Activated CD4-positive, alpha-beta T cell treated with anti-CD3 and anti-CD28 coated beads, Interleukin-2, amount 50 U/mL, for 16 hours (primary cell): ENCODE measurements around the gene PACS2.

ENCODE experiments used
- DNase-seq: peaks from one replicate; pipeline ENCODE4 v3.0.0-alpha.2; 2020

The PACS2 gene

GRCh38 chr14:105411985-105412770, 97.6 kb downstream of the PACS2 start:
- no peak for DNase-seq

GRCh38 chr14:105412771-105413543, 98.4 kb downstream of the PACS2 start:
- DNase-seq = no peak

DNA sequence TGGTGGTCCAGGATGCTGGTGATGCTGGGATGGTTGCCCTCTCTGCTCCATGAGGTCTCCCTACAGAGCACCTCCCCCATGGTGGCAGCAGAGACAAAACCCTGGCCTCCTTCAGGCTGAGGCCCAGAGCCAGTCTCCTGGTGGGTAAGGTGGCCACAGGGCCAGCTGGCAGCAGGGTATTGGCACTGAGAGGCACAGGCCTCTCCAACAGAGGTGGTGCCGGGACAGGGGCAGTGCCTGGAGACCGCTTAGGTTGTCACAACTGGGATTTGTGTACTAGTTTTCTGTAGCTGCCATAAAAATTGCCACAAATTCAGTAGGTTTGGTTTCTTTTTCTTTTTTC, 99.0 kb downstream of the PACS2 start:
- no peak for DNase-seq

DNA sequence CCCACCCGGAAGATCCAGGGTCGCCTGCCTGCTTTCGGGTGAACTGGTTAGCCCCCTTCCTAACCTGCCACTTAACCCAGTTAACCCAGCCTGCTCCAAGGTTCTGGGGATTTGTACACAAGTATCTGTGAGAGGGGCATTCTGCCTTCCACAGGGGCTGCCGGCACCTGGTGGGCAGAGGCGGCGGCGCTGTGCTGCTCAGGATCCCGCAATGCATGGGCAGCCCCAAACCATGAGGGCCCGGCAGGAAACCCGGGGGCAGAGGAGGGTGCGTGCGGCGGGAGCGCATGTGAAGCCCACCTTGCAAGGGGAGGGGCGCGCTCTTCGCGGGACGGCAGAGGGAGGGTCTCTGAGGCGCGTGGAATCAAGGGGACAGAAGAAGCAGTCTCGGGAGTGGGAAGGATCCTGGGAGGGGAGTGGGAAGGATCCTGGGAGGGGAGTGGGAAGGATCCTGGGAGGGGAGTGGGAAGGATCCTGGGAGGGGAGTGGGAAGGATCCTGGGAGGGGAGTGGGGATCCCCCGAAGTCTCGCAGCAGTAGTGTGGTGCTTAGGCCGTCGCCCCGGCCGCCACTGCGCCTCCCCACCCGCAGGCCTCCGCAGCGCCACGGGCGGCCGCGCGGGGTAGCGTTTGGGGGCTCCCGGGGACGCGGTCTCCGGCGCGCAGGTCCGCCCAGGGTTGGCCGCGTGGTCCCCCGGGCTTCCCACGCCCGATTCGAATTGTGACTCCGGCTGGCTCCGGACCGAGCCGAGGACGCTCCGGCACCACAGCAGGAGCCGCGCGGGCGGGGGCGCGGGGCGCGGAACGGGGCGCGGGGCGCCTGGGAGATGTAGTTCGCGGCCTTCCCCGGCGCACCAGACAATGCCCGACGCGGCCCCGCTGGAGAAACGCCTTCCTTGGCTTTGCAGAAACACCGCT, 100.2 kb downstream of the PACS2 start:
- DNase-seq = peak; percentile 58

DNA sequence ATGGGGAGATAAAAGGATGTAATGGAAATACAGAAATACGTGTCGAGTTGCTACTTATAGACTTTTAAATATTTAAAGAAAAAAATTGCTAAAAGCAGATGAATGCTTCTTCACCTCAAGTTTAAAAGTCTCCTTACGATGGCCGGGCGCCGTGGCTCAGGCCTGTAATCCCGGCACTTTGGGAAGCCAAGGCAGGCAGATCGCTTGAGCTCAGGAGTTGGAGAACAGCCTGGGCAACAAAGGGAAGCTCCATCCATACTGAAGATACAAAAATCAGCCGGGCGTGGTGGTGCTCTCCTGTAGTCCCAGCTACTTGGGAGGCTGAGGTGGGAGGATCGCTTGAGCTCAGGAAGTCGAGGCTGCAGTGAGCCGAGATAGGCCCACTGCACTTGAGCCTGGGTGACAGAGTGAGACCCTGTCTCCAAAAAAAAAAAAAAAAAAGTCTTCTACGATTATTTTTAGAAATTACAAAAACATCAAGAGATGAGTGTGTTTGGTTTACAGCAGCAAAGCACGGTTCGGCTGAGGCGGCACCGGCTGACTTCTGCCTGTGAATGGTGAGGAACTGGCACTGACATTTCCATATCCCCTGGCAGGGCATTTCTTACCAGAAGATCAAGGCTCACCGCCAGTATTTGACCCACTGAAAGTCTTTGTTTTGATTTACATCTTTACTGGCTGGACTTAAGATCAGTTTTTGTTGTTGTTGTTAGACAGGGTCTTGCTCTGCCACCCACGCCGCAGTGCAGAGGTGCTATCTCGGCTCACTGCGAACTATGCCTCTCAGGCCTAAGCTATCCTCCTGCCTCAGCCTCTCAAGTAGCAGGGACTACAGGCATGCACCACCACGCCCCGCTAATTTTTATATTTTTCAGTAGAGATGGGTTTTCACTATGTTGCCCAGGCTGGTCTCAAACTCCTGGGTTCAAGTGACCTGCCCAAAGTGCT, 101.2 kb downstream of the PACS2 start:
- no peak for DNase-seq

DNA sequence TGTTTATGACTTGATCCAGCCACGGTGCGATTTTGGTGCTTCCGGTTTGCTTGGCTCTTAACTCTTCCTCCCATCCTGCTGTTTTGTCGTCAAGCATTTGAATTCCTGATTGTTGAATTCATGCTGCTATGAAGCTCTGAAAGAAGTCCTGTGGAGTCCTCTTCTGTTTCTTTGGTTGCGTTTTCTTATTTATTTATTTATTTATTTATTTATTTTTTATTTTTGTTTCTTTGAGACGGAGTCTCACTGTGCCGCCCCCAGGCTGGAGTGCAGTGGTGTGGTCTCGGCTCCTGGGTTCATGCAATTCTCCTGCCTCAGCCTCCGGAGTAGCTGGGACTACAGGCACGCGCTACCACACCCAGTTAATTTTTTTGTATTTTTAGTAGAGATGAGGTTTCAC, 102.1 kb downstream of the PACS2 start:
- no peak for DNase-seq

- DNase-seq = no peak
Observed at GRCh38 chr14:105417690-105418121, 103.2 kb downstream of the PACS2 start.

DNA sequence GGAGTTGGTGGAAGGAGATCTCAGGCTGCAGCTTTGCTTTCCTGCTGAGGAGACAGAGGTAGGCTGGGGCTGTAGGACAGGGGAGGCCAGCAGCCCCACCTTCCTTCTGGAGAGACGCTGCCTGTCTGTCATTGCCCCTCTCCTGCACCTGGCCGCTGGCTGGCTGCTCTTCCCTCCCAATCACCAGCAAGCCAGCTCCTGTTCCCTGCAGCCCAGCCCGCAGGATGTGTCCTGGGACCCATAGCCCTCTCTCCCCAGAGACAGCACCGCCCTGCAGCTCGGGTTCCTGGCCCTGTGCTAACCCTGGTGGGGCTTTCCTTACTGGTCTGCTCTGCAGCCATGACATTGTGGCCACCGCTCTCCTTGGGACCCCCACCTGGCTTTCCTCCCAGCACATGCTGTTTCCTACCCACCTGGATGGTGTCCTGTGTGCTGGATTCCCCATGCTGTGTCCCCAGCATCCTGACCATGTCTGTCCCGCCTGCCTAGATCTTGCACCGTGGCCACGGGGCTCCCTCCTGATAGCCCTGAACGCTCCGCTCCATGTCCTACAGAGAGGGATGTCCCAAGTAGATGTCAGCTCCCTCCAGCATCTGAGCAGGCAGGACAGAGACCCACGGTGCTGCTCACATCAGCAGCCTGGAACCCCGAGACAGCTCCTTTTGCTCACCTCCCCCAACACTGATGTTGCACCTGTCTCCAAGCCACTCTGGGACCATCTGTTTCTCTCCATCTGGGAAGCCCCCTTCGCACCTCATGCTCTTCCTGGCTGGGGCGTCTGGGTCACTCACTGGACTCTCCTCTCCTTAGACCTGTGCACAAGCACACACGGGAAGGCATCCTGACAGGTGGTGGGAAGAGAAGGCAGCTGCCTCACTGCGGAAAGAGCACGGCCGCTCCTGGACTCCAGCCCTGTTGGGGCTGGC, 104.0 kb downstream of the PACS2 start:
- no peak for DNase-seq

GRCh38 chr14:105419195-105420091, 104.9 kb downstream of the PACS2 start, which contains the start of gene MTA1:
Gene MTA1 (plus strand): TSS chr14:105419827. CDS start chr14:105420036, 209 bp downstream.
- DNase-seq = peak; percentile 30

DNA sequence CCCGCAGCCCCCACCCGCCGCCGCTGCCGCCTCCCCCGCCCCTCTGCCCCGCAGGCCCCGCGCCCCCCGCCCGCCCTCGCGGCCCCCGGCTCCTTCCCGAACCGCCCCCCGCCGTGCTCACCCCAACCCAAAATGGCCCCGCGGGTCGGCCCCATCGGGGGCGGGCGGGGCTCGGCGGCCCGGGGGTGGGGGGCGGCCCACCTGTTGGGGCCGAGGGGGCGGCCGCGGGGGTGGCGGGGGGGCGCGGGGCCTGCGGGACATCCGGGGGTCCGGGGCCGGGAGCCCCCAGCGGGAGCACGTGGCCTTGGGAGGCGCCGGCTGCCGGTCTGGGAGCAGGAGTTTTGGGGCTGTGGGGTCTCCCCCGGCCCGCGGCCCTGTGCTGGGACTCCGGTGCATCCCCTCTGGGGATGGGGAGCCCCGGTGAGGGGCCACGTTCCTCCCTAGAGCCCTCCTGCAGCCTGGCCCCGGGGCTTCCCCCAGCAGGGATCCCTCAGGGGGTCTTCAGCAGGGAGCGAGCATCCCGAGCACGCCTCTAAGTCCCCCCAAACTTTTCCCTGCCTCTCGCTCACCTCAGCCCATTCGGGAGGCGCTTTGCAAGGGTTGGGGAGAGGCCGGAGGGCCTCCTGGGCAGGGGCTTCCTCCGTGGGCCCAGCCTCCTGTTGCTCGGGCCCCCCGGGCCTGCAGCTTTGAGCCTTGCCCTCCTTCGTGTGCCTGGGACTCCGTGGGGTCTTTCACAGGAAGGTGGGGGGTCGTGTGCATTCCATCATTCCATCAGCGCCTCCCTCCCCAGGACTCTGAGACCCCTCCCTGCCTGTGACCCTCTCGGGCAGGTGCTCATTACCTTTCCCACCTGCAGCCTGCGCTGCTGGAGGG, 105.8 kb downstream of the PACS2 start:
- no peak for DNase-seq

DNA sequence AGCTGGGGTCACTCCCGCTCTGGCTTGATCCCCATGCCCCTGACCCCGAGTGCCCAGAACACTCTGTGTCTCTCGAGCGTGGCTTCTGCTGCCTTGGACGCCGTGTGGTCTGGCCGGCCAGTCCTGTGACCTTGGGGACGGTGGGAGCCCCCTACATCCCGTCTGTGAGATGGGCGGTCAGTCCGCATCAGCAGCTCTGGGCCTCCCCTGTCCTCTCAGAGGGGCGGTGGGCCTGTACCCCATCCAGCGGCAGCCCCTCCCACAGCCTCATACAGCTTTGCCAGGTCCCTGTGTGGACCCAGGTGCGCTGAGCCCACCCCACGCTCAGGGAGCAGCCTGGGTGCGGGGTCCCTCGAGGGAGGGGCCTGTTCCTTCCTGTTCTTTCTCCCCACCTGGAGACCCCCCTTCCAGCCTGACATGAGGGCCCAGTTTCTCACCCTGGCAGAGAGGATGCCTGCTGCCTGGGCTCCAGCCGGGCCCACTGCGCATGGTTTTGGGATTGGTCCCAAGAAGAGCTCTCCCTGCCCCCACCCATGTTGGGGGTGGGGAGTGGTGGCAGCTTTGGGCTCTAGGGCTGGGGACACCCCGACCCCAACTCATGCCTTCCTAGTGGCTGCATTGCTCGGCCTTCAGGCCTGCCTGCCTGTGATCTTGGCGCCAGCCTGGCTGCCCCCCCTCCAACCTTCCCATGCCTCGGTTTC, 106.6 kb downstream of the PACS2 start:
- DNase-seq = no peak

DNA sequence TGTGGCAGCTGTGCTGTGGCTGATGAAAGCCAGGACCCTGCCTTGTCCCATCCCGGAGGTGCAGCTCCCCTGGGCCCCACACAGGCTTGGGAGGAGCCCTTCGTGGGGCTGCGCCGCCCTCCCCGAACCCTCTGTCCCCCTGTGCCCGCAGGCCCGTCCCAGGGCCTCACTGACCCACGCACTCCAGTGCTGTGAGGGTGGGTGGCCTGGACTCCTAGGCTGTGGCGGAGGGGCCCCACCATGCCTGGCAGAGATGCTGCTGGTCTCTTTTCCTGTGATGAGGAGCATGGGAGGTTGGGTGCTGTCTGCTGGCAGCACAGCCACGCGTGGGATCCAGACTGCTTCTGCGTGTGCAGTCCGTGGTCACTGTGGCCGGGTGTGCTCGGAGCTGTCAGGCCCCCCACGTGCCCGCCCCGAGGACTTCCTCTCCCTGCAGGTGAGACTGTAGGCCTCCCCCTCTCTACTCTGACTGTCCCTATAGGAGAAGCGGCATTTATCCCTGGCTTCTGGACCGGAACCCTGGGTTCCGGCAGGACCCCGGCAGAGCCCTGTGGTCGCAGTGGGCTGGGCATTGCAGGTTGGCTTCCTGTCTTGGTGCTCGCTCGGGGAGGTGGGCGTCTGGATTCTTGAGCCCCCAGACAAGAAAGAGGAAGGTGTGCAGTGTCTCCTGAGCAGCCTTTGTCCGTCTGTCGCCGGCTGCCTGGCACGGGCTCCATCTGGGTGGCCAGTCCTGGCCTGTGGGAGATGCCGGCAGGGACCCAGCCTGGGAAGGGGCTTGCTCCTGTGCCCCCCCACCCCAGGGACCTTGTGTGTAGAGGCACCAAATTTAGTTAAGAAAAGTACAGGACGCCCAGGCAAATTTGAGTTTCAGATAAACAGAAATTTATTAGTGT, 107.4 kb downstream of the PACS2 start:
- no peak for DNase-seq

- no peak for DNase-seq
Observed at GRCh38 chr14:105422695-105423487, 108.3 kb downstream of the PACS2 start.

DNA sequence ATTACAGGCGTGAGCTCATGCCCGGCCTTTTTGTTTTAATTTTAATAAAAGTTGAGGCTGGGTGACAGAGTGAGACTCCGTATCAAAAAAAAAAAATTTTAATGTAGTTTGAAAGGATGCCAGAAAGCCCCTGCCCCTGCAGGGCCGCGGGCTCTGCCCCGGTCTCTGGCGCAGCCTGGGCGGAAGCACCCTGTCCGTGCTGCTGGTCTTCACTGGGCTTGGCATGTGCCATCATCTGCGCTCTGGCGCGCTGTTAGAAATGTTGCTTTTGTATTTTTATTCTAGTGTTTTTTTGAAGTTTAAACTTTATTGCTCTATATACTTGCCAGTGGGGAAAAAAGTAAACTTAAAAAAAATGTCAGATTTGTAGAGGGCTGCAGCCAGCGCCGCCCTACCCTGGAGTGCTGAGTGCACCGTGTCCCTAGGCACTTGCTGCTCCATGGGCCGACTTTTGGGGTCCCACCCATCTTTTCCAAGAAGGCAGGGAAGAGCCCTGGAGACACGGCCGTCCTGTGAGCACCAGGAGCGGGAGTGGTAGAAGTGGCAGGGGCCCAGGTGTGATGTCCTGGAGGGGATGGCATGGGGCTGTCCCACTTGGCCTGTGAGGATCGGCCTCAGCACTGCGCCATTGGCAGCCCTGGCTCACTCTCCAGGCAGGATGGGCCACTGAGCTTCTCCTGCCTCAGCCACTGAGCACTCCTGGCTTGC, 109.1 kb downstream of the PACS2 start:
- no peak for DNase-seq

- no peak for DNase-seq
Observed at GRCh38 chr14:105424861-105425260, 110.3 kb downstream of the PACS2 start.
